Heart right ventricle (tissue), 16 donors: ENCODE results near the gene ZNF609. TPM values are rescaled to one million over a fixed set of nuclear protein-coding genes. Genes with fewer than 3 reads are reported as not detected.

Experiments
- ATAC-seq, 8 donors: fragments of 200-7000 bp; cut with Tn5 transposase; one replicate each; pipeline ENCODE4 v1.9.1; 2020; ENCODE audit warnings: mild to moderate bottlenecking in 8 of 8, moderate library complexity in 8 of 8, moderate number of reproducible peaks in 1 of 8
- DNase-seq, 2 donors: peaks; one replicate each; pipeline ENCODE4 v3.0.0-alpha.2; 2020
- H3K27ac ChIP-seq, 10 donors: fragments of 200-600 bp; sonication (generic) in 2 of 10; one replicate each; pipeline versions ENCODE4 v1.5.0 to v1.8.0; 2020 to 2022; ENCODE audit warnings: mild to moderate bottlenecking in 3 of 10
- H3K27me3 ChIP-seq, 7 donors: fragments of 200-600 bp; one replicate each; pipeline ENCODE4 v1.8.0; 2021 to 2022; ENCODE audit warnings: mild to moderate bottlenecking in 2 of 7
- H3K36me3 ChIP-seq, 9 donors: fragments of 200-600 bp; sonication (generic) in 1 of 9; one replicate each; pipeline versions ENCODE4 v1.5.0 to v1.8.0; 2020 to 2022; ENCODE audit warnings: mild to moderate bottlenecking in 2 of 9
- H3K4me1 ChIP-seq, 9 donors: fragments of 200-600 bp; sonication (generic) in 1 of 9; one replicate each; pipeline versions ENCODE4 v1.5.0 to v1.8.0; 2020 to 2022; ENCODE audit warnings: mild to moderate bottlenecking in 4 of 9
- H3K4me3 ChIP-seq, 10 donors: fragments of 200-600 bp; sonication (generic) in 2 of 10; one replicate each; pipeline versions ENCODE4 v1.5.0 to v1.8.0; 2020 to 2022; ENCODE audit warnings: mild to moderate bottlenecking in 7 of 10, moderate library complexity in 2 of 10
- H3K9me3 ChIP-seq, 11 donors: fragments of 200-600 bp in 10 of 11; sonication (generic) in 2 of 11; one replicate each; pipeline versions ENCODE4 v1.5.0 to v1.8.0; 2013 to 2022; ENCODE audit warnings: mild to moderate bottlenecking in 2 of 11, control low read depth in 1 of 11, moderate library complexity in 1 of 11
- CTCF ChIP-seq, 9 donors: fragments of 200-600 bp; sonication (generic) in 2 of 9; IDR thresholded peaks; one replicate each; pipeline versions ENCODE4 v1.5.0 to v1.8.0; 2021 to 2022; ENCODE audit warnings: antibody characterized with exemption in 9 of 9, mild to moderate bottlenecking in 5 of 9, moderate library complexity in 1 of 9
- WGBS, 2 donors: extraction: QIAGEN DNeasy Blood & Tissue Kit; methylation state at CpG; one replicate each; pipeline ENCODE4 v1.1.7; 2013; ENCODE audit warnings: inconsistent platforms in 1 of 2; 5-methylcytosine and 5-hydroxymethylcytosine counted together
- intact Hi-C, 10 donors: fragments of 100-400 bp; cut with DNase I; formaldehyde crosslinking; loops; one replicate each; pipeline versions ENCODE4 v1.11.1 to v1.14.2; 2022
- polyA plus RNA-seq, 2 donors: library from polyadenylated mRNA; stranded (reverse); fragments of 200-250 nt; gene quantifications; one replicate each; pipeline ENCODE4 v1.2.3, GENCODE V29; 2013
- total RNA-seq, 10 donors: library from RNA; stranded (reverse); fragmentation: NEBNext Ultra II Directional in 3 of 10; extraction: Animal tissue kit (Norgen Biotek cat#: 25700) in 3 of 10; gene quantifications; one replicate each; pipeline versions ENCODE4 v1.2.1 to v1.2.4, GENCODE V29; 2021 to 2023
- donor health status: Arrhythmogenic right ventricular cardiomyopathy.
- donor health status: ischemic (EF 13 %, LVEDD 7.1; RV severe dilation, severe dysfunction).
- donor health status: healthy with polysubstance abuse.
- donor health status: DM: no; HTN: yes; CAD: no.
- donor health status: DM: no; HTN: no; CAD: no.
- donor health status: ischemic (EF 25% LVEDD 6.9; RV normal size, moderate dysfunction).
- donor health status: ischemic (EF 25% LVEDD 5.7; RV mildly dilated, moderate dysfunction).
- donor health status: healthy.
- donor health status: DM: yes; HTN: yes; CAD: no.
- donor health status: Ischemic cardiomyopathy.
- donor health status: ischemic (EF 35%, LVEDD 5.7; RV mildly dilated, moderate dysfunction).
- donor health status: nonischemic (EF 11% LVEDD 7.7; RV severe dilation, severe dysfunction).
- donor health status: DM: yes; HTN: yes; CAD: no.
- donor health status: PGD.
- donor health status: ischemic (EF 29% LVEDD 5.4; RV normal size, mild dysfunction).
- donor health status: nonischemic (EF 23%, LVEDD 6.1; RV moderate dilation, normal function).

ZNF609 gene
- total and polyA plus RNA-seq, 12 donors = 4.0 to 19.2 (median 15.8) TPM

GRCh38 chr15:64647367-64647766, 187.0 kb downstream of the ZNF609 start:
- H3K36me3 ChIP-seq = no peaks in the 10 kb centered on the region
- H3K4me1 ChIP-seq = peaks cover 0 to 8% (median 0%) of the 10 kb centered on the region in 9 donors
- no peak overlapping the region for H3K27ac ChIP-seq
- intact Hi-C loops = no loop called here
- DNase-seq = no peak
- TF ChIP-seq CTCF (IDR thresholded peaks at IDR 0.05) = no peak
- no peak for ATAC-seq
- H3K9me3 ChIP-seq = no peaks in the 10 kb centered on the region
- WGBS, 2 donors = 94 to 99% methylated on average over 1 of the region's 1 CpG
- H3K4me3 ChIP-seq = no peak overlapping the region
- no peaks in the 10 kb centered on the region for H3K27me3 ChIP-seq

- intact Hi-C loops = loop anchor here in 4 of 10 donors (5.0 to 10.0 kb wide), 4 partner anchors 196 to 226 kb away; no protein-coding TSS in a partner anchor
- 86 to 97% methylated on average over 1 of the region's 1 CpG for WGBS, 2 donors
- ATAC-seq = no peak
These were observed 190.2 kb downstream of the ZNF609 start for GRCh38 chr15:64650552-64650951.

GRCh38 chr15:64651601-64652191, 191.3 kb downstream of the ZNF609 start:
- no peak for DNase-seq
- Histone ChIP-seq H3K27me3 (no peaks in the 10 kb centered on the region), H3K27ac (no peak overlapping the region), H3K9me3 (no peaks in the 10 kb centered on the region), H3K4me1 (peaks cover 0 to 11% (median 0%) of the 10 kb centered on the region in 9 donors), H3K4me3 (no peak overlapping the region), H3K36me3 (no peaks in the 10 kb centered on the region)
- intact Hi-C loops = loop anchor here in 4 of 10 donors (5.0 to 10.0 kb wide), 4 partner anchors 197 to 227 kb away; no protein-coding TSS in a partner anchor
- ATAC-seq = peak in 1 of 8 donors; percentile 25
- 76 to 77% methylated on average over 4 of the region's 4 CpGs for WGBS, 2 donors
- no peak for TF ChIP-seq CTCF (IDR thresholded peaks at IDR 0.05)

More at GRCh38 chr15:64650552-64650951, 190.2 kb downstream of the ZNF609 start:
- H3K36me3 ChIP-seq = no peaks in the 10 kb centered on the region
- no peaks in the 10 kb centered on the region for H3K9me3 ChIP-seq
- no peak for DNase-seq
- H3K4me1 ChIP-seq = peaks cover 0 to 8% (median 0%) of the 10 kb centered on the region in 9 donors
- no peak for TF ChIP-seq CTCF (IDR thresholded peaks at IDR 0.05)
- H3K27ac ChIP-seq = no peak overlapping the region
- no peaks in the 10 kb centered on the region for H3K27me3 ChIP-seq
- no peak overlapping the region for H3K4me3 ChIP-seq

GRCh38 chr15:64653757-64654156, 193.4 kb downstream of the ZNF609 start:
- ATAC-seq (no peak), DNase-seq (no peak)
- H3K27me3 ChIP-seq = no peaks in the 10 kb centered on the region
- no peaks in the 10 kb centered on the region for H3K9me3 ChIP-seq
- peaks cover 0 to 11% (median 0%) of the 10 kb centered on the region in 9 donors for H3K4me1 ChIP-seq
- H3K27ac ChIP-seq = no peak overlapping the region
- H3K36me3 ChIP-seq = peaks cover 0 to 6% (median 0%) of the 10 kb centered on the region in 9 donors
- TF ChIP-seq CTCF (IDR thresholded peaks at IDR 0.05) = peak in 7 of 9 donors; percentile 18 to 59 (median 49)
- intact Hi-C loops = loop anchor here in 4 of 10 donors (5.0 to 10.0 kb wide), 4 partner anchors 199 to 229 kb away; no protein-coding TSS in a partner anchor
- H3K4me3 ChIP-seq = no peak overlapping the region
- 75 to 76% methylated on average over 3 of the region's 3 CpGs for WGBS, 2 donors
